Ovary (tissue), 3 donors: Measurements from ENCODE around the gene GNG2.

ENCODE experiments used
- CTCF ChIP-seq, 3 donors: fragments of 450-650 bp in 2 of 3; fragments of 200-600 bp in 1 of 3; IDR thresholded peaks; one replicate each; pipeline versions ENCODE4 v1.5.1 to v1.8.0; 2016 to 2022; ENCODE audit warnings: antibody characterized with exemption in 3 of 3, mild to moderate bottlenecking in 1 of 3
- EP300 ChIP-seq: sonication (generic); formaldehyde crosslinking; IDR thresholded peaks from one replicate; pipeline ENCODE4 v1.6.1; 2017; ENCODE audit warnings: antibody characterized with exemption
- POLR2A ChIP-seq: fragments of 450-650 bp; IDR thresholded peaks from one replicate; pipeline ENCODE4 v1.6.1; 2017; ENCODE audit warnings: antibody characterized with exemption, mild to moderate bottlenecking, moderate library complexity
- donor health status: DM: no; HTN: no; CAD: no.

- TF ChIP-seq CTCF (IDR thresholded peaks at IDR 0.05) = no peak
- no peak for TF ChIP-seq POLR2A
- no peak for TF ChIP-seq EP300
Measured at GRCh38 chr14:51844081-51844881, 16.1 kb upstream of the GNG2 start.
